GM19395 (cell line): Measurements from ENCODE around the gene ATP1A3.

Experiments used
- ATAC-seq: cut with Tn5 transposase; IDR thresholded peaks from one replicate; pipeline ENCODE4 v1.9.1; 2021; ENCODE audit warnings: mild to moderate bottlenecking, moderate library complexity; ENCODE audit not compliant: unreplicated experiment

Gene ATP1A3

DNA sequence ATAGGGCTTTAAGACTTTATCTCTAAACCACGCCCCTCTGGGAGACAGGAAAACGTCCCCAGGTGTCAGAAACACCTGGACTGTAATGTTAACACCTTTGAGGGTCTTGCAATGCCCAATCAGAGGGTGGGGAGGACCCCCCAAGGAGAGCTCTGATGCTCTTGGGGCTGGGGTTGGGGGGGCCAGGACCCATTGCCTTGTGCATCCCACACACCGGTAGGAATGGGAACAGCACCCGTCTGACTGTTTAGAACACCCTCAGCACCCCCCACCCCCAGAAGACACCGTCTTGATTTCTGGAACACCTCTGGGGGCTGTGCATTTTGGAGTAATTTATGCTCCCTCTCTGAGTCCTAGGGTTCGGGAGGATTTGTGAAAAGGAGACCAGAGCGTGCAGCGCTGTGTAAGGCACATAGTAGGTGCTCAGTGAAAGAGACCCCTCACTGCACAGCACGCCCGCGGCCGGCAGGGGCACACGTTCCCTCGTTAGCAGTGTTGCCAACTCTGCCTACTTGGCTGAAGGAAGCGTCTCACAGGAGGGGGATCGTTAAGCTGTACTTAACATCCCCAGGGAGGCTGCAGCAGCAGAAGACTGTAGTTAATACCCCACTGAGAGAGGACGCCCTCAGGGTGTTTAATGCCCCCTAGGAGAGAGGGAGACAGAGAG is 63.0 kb downstream of the ATP1A3 start:
- no peak for ATAC-seq

DNA sequence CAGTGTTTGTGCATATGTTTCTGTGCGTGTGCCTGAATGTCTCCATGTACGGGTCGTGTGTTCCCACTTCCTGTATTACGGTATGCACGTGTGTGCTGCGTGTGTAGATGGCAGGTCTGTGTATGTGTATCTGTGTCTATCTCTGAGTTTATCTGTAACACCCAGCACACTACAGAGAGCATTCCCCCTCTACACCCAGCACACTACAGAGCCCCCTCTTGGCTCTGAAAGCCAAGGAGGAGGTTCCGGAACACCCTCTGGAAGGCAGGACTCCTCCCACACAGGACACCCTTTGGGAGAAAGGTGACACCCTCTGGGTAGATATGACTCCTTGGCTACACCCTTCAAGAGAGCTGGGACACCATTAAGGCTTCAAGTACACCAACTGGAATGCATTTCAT is 63.7 kb downstream of the ATP1A3 start:
- ATAC-seq, result no peak

DNA sequence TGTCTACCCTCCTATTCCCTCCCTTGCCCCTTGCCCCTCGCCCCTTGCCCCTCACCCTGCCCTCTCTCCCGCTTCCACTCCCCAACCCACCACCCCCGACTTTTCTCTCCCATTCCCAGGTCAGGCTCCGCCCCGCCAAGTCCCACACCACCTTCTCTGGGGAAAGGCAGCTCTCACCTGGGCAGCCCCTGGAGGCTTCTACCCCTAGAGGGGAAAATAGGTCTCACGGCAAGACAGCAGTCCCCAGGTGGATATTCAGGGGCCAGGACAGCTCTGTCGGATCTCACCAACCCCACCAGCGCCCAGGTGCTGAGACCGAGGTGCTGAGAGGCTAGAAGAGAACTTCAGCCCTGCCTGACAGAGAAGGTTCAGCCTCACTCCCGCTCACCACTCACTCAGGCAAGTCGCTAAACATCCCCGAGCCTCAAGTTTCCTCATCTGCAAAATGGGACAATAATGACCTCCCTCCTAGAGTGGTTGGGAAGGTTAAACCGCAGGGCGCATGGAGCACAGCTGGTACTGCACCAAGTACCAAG is 64.4 kb downstream of the ATP1A3 start:
- no peak for ATAC-seq

DNA sequence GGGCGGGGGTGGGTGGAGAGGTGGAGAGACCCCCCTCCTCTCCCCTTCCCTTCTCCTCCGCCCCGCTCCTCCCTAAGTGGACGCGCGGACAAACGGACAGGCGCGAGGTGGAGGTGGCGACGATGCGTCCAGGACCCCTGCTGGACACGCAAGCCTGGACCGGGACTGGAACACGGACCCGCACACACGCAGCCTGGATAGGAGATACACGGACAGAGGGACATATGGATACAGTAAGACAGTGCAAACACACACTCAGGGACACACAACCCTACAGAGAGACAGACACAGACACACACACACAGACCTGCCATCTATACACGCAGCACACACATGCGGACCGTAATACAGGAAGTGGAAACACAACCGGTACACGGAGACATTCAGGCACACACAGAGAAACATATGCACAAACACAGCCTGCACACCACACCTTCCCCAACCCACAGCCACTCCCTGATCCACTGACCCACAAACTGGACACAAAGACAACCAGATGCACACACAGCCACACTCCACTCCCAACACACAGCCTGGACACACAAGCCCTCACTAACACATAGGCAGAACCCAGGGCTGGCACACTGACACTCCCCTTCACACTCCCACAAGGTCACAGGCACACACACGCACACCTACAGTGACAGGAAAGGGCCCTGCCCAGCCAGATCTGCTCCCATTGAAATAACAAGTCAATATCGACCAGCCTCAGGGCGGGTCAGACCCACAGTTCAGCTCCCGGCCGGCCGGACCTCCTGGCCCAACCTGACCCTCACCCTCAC is 65.1 kb downstream of the ATP1A3 start:
- ATAC-seq, result no peak

DNA sequence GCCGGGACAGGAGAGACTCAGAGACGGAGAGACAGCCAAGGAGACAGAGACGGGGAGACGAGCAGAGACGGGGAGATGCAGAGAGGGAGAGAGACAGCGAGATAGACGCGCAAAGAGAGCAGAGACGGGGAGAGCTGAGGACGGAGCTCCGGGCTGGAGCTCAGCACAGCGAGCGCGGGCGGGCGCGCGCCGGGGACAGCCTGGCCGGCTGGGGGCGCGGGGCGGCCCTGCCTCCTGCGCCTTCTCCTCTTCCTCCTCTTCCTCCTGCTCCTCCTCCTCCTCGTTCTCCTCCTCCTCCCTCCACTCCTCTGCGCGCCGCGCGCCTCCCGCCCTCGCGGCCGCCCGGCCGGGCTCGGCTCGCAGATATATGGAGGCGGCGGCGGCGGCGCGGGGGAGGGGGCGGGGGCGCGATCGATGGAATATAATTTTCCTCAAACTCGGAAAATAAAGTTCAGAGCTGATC is 65.8 kb downstream of the ATP1A3 start, which contains the start of gene ERFL:
Gene ERFL, minus strand, starts transcription at position 229 of the 463 bp plus-strand sequence. CDS start 15,530 bp downstream, outside the sequence.
- no peak for ATAC-seq

DNA sequence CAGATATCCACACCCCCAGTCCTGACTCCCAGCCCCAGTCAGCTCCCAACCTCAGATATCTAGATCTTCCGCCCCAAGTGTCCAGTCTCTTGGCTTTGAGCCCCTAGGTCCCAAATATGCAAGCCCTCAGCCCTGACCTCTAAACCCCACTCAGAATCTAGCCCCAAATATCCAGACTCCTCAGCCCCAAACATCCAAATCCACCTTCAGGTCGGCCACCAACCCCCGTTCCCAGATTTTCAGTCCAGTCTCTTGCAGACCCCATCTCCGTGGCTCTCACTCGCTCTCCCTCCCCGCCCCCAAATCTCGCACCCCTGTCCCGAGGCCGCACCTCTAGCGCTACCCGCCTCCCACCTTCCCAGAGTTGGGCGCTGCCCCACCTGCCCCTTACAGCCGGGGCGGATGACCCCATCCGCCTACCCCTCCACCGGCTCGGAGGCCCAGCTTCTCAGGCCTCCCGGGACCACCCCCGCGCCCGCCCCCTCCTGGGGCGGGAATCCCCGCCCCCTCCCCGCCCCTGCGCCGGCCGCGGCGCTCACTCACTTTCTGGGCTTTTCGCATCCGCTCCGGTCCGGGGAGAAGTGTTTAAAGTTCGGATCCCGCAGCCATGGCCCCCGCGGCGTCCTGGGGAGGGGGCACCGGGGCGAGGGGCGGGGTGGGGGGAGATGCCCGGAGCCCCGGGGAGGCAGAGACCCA is 66.4 kb downstream of the ATP1A3 start:
- no peak for ATAC-seq

DNA sequence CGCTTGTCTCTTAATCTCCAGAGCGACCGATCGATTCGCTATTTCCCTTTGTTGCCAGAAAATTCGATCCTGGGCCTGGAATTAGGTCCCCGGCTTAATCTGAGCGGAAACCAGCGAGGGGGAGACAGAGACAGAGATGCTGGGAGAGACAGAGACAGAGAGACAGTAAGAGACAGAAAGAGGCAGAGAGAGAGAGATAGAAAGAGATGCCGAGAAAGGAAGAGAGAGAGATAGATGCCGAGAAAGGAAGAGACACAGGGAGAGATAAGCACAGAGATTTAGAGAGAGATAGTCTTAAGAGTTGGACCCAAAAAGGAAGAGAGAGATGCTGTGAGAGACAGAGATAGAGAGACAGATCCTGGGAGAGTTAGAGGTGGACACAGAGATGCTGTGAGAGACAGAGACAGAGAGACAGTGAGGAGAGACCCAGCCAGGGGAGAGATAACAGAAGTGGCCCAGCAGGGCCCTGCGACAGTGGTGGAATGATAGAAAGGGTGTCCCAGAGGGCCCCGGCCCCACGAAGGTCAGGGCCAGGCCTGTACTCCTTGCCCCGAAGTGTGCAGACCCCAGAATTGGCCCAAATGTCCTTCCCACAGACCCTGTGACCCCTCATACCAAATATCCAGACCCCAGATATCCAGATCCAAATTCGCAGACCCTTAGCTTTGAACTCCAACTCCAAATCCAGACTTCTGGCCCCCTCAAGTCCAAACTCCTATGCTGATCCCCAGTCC is 67.1 kb downstream of the ATP1A3 start:
- ATAC-seq, result no peak

DNA sequence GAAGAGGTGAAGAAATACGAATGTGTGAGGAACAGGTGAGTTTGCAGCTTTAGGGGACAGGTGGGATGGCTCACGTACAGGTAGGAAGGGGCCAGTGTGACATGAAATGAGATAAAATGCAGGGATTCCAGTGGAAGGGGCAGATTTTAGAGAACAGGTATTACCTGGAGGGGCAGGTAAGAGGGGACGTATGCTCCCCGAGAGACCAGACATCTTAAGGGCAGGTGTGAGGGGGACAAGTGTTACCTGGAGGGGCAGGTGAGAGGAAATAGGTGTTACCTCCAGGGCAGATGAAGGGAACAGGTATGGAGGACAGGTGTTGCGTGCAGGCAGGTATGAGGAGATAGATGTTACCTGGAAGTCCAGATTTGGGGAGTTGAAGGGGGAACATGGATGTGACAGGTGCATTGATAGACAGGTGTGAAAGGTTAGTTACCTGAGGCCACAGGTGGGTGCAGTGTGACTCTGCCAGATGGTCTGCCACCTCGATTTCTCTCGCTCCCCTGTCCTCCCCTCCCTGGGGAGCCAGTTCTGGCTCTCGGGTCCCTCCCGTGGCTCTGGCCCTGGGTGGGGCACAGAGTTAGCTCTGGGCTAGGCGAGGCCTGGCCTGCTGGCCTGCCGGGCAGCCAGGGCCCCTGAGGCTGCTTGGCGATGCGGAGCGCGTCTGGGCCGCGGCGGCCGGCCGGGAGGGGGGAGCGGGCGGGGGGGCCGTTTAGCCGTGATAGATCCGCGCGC is 67.8 kb downstream of the ATP1A3 start:
- ATAC-seq, result no peak

DNA sequence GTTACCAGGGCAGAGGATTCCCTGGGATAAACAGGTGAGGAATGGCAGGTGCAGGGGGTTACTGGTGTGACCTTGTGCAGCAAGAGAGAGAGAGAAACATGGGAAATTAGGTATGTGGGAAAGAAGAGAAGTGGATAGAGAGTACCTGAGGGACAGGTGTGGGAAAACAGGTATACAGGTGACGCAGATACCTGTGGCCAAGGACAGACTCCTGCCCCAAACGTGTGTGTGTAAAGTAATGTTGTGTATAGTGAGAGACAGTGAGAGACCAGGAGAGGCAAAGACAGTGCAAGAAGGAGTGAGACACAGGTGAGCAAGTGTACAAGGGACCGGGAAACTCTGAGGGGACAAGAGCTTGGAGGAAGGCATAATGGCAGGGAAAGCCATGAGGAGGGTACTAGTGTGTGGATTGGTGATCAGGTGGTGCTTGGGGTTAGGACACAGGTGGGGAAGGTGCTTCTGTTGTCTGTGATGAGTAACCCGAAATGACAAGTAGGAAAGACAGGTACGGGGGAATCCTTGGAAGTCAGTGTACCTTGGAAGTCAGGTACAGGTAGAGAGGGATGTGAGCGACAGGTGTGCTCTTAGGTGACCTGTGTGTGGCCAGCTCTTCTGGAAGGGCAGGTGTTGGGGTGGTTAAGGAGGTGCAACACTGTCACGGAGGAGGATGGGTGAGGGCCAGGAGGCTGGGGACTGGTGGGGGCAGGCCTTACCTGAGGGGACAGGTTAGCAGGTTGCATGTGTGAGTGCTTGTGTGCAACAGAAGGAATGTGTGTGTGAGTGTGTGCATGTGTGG is 68.6 kb downstream of the ATP1A3 start:
- no peak for ATAC-seq

DNA sequence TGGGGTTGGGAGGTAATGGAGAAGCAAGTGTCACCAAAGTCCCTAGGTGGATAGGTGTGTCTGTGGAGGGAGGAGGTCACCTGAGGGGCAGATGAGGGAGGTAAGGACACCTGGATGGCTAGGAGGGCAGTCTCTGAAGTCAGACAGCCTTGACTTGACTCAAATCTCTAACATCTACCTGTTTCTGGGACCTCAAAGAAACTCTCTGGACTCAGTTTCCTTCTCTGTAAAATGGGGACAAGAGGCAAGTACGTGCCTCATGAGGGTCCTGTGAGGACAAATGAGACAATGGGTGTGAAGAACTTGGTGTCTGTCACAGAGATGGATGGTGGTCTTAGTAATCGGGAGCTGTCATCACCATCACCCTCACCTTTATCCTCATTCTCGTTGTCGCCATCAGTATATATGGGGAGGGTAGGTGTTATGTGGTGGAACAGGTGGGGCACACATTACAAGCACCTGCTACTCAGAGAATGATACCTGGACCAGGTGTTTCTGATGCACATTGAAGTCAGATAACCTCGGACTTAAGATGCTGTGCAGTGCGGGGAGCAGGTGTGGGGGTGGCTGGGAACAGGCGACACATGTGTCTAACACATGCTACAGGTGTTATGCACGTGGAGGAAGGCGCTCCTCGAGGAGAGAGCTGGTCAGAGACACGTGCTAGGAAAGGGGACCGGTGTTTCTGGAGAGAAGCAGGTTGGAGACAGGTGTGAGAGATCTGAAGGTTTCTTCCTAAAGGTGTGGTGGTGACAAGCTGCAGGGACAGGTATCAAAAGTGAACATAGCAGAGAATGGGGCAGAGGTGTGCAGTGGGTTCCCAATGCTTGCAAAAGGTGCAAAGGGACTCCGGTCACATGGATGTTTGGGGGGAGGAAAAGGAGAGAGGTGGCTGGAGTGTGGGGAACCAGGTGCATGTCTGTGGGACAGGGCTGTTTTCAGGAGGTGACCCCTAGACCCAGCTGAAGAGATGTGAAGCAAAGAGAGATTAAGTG is 69.6 kb downstream of the ATP1A3 start:
- no peak for ATAC-seq

DNA sequence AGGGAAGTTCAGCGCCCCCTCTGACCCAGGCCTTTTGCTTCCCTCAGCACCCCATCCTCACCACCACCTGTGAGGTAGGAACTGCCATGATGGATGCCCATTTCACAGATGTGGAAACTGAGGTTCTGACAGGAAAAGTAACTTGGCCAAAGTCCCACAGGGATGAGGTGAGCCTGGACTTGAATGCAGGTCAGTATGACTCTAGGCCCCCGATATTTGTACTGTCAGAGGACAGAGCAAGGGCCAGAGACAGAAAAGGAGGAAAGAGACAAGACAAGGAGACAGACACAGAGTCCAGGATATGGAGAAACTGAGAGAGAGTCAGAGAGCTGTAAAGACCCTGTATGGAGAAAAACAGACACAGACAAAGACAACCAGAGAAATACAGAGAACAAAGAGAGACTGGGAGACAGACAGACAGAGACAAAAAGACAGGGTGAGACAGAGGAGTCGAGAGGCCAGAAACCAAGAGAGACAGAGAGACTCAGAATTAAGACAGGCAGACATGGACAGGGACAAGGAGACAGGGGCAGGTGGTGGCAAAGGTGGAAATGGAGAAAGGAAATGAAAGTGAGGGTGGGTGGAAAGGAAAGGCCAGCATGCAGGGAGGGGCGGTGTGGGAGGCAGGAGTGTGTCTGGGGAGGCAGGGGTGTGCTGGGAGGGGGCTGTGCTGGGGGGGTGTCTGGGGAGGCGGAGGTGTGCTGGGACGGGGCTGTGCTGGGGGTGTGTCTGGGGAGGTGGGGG is 70.8 kb downstream of the ATP1A3 start:
- ATAC-seq, result no peak

DNA sequence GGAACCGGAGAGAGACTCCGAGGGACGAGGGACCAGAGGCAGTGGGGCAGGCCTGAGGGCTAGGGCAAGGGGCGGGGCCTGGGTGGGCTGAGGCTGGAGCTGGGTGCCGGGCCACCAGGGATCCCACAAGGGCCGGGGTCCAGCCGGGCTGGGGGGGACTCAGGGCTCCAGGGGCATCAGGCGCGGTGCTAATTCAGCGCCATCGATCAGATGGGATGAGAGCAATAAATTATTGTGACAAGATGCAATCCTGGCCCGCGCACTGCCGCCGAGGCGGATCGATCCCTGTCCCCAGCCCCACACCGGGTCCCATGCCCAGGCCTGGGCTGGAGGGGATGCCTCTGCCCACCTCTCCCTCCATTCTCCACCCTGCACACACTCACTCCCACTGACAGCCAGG is 71.4 kb downstream of the ATP1A3 start:
- no peak for ATAC-seq

DNA sequence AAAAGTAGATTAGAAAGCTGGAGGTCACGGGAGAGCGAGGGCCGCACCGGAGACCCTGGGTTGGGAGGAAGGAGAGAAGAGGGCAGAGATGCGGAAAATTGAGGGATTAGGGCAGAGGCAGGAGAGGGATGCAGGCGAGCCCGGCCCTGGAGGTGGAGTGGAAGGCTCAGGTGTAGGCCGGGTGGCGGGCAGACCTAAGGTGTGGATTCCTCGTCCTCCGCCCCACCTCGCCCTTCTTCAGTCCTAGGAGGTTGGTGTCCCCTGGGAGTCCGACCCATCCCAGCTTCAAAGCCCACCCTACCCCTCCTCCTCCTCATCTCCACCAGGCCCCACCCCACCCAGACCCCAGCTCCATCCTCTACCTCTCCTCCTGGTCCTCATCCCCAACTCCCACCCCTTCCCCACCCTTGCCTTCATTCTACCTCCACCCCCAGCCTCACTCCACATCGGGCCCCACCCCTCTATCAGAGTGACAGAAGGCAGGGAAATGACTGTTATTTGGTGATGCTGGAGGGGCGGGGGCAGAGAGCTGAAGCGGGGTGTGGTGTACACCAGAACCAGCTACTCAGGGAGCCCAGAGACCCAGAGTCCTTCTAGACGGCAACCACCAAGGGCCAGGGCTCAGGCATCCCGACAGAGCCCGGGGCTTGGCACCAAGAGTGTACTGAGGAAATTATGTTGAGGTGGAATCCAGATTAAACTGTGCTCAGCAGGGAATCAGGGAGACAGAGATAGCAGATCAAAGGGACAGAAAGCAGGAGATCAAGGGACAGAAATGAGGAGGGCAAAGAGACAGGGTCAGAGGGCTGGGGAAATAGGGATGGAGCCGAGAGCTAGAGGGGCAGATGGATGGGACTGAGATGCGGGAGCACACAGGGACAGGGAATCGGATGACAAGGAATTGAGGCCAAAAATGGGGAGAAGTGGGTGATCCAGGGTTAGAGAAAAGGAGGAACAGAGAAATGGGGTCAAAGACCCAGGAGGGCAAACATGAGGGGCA is 72.2 kb downstream of the ATP1A3 start:
- ATAC-seq, result no peak

DNA sequence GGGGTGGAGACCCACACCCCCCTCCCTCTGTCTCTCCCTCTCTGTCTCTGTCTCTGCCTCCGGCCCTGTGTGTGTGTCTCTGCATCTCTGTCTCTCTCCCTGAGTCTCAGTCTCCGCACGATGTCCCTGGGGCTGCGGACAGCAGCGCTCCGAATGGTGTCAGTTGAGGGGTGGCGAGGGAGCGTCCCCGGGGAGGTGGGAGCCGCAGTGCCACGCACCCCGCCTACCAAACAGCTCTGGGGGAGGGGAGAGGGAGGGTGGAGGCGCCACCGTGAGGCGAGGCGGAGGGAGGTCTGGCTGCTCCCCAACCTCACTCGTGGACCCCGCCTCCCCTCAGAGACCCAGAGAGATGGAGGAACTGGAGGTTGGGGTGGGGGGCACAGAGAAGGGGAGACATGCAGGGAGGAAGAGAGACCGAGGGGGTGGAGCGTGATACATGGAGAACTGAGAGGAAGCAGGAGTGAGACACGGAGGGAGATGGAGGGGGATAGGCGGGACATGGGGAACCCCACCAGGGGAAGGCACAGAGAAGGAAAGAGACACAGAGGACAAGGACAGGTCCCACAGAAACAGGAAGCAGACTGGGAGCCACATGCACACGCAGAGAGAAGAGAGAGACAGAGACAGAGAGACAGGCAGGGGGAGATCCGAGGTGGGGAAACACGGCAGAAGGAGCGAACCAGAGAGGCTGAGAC is 73.0 kb downstream of the ATP1A3 start:
- ATAC-seq, result no peak

DNA sequence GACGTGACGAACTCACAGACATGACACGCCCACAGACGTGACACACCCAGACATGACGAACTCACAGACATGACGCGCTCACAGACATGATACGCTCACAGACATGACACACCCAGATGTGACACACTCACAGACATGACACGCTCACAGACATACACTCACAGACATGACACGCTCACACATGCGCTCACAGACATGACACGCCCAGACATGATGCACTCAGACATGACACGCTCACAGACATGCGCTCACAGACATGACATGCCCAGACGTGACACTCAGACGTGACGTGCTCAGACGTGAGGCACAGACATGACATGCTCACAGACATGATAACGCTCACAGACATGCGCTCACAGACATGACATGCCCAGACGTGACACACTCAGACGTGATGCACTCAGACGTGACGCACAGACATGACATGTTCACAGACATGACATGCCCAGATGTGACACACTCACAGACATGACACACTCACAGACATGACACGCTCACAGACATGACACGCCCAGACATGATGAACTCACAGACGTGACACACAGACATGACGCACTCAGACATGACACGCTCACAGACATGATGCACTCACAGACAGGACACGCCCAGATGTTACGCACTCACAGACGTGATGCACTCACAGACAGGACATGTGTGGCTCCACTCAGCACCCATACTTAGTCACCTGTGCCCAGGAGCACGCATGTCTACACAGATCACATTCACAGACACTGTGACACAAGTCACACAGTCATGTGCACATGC is 73.9 kb downstream of the ATP1A3 start:
- ATAC-seq, result no peak
